C4-2B (cell line): ENCODE results near the gene PCNX3.

Source experiments
- CTCF ChIP-seq: fragments of 450-650 bp; conservative IDR thresholded peaks from 2 replicates; pipeline ENCODE4 v1.5.1; 2017; ENCODE audit warnings: mild to moderate bottlenecking
- ZFX ChIP-seq: fragments of 450-650 bp; IDR thresholded peaks from 2 replicates; pipeline ENCODE4 v1.6.1; 2017

- TF ChIP-seq CTCF (no peak), ZFX (no peak)
Measured at GRCh38 chr11:65658174-65659021, 42.8 kb downstream of the PCNX3 start.
